Measurements from ENCODE around the gene IL26.

DNA sequence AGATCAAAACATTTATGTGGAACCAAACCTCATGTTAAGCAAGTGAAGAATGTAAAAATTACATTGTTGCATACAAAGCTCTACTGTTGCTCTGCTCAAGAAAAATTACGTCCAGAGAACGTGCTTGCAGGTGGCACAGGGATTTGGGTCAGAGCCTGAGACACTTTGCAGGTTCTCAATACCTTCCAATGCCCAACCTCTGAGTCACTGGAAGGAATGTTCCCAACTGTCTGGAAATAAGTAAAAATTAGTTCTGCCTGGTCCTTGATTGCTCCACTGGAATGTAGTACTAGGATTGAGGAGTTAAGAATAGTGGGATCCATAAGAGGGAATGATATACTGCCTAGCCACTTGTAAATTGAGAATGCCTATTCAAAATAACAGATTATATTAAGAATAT lies 63.2 kb downstream of the IL26 start:
- TF ChIP-seq, protein P1, sequence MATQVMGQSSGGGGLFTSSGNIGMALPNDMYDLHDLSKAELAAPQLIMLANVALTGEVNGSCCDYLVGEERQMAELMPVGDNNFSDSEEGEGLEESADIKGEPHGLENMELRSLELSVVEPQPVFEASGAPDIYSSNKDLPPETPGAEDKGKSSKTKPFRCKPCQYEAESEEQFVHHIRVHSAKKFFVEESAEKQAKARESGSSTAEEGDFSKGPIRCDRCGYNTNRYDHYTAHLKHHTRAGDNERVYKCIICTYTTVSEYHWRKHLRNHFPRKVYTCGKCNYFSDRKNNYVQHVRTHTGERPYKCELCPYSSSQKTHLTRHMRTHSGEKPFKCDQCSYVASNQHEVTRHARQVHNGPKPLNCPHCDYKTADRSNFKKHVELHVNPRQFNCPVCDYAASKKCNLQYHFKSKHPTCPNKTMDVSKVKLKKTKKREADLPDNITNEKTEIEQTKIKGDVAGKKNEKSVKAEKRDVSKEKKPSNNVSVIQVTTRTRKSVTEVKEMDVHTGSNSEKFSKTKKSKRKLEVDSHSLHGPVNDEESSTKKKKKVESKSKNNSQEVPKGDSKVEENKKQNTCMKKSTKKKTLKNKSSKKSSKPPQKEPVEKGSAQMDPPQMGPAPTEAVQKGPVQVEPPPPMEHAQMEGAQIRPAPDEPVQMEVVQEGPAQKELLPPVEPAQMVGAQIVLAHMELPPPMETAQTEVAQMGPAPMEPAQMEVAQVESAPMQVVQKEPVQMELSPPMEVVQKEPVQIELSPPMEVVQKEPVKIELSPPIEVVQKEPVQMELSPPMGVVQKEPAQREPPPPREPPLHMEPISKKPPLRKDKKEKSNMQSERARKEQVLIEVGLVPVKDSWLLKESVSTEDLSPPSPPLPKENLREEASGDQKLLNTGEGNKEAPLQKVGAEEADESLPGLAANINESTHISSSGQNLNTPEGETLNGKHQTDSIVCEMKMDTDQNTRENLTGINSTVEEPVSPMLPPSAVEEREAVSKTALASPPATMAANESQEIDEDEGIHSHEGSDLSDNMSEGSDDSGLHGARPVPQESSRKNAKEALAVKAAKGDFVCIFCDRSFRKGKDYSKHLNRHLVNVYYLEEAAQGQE (IDR thresholded peaks at IDR 0.05; ENCODE audit: borderline replicate concordance), result no peak
- TF ChIP-seq, protein P2, sequence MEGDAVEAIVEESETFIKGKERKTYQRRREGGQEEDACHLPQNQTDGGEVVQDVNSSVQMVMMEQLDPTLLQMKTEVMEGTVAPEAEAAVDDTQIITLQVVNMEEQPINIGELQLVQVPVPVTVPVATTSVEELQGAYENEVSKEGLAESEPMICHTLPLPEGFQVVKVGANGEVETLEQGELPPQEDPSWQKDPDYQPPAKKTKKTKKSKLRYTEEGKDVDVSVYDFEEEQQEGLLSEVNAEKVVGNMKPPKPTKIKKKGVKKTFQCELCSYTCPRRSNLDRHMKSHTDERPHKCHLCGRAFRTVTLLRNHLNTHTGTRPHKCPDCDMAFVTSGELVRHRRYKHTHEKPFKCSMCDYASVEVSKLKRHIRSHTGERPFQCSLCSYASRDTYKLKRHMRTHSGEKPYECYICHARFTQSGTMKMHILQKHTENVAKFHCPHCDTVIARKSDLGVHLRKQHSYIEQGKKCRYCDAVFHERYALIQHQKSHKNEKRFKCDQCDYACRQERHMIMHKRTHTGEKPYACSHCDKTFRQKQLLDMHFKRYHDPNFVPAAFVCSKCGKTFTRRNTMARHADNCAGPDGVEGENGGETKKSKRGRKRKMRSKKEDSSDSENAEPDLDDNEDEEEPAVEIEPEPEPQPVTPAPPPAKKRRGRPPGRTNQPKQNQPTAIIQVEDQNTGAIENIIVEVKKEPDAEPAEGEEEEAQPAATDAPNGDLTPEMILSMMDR (IDR thresholded peaks at IDR 0.05; ENCODE audit: poor library complexity, severe bottlenecking), result no peak
- TF ChIP-seq EZH2 (IDR thresholded peaks at IDR 0.05; ENCODE audit: borderline replicate concordance, insufficient read depth, low read length, poor library complexity, severe bottlenecking), result no peak
- no peak for TF ChIP-seq EP300 (conservative IDR thresholded peaks at IDR 0.05; ENCODE audit: poor library complexity, severe bottlenecking)

Data from neural cell (in vitro differentiated cells).